CMK (cell line): ENCODE measurements around the gene COL10A1.

Source experiments
- DNase-seq: peaks from one replicate; pipeline ENCODE4 v3.0.0-alpha.2; 2010; ENCODE audit warnings: low read depth

COL10A1 gene

DNA sequence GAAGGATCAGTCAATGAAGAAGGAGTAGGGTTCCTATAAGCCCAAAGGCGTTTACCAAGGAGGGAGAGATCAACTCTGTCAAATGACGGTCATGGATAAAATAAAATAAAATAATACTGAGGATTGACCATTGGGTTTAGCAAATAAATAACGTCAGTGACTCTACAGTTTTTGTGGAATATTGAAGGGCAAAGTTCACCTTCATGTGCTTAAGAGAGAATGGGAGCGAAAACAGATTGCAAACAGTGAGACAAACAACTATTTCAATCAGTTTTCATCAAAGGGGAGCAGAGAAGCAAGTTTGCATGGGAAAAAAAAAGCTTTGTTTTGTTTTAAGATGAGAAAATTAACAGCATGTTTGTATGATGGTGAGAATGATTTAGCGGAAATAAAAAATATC, 42.9 kb downstream of the COL10A1 start:
- DNase-seq = no peak

DNA sequence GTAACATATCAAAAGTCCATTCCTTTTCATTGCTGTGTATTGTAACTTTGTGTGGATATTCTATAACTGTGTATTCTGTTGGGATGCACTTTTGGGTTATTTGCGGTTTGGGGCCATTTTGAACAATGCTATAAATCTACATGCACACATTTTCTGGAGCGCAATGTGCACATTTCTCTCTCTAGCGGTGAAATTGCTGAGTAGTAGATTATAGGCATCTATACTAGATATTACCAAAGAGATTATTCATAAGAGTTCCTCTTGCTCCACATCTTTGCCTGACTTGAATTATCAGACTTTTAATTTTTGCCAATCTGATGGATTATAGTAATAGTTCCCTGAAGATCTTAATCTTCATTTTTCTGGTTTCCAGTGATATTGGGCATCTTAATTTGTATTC, 47.0 kb downstream of the COL10A1 start:
- no peak for DNase-seq

- DNase-seq = no peak
Measured at GRCh38 chr6:116078522-116078921, 47.4 kb downstream of the COL10A1 start.

- DNase-seq = no peak
Measured at GRCh38 chr6:116074732-116075390, 51.1 kb downstream of the COL10A1 start.

DNA sequence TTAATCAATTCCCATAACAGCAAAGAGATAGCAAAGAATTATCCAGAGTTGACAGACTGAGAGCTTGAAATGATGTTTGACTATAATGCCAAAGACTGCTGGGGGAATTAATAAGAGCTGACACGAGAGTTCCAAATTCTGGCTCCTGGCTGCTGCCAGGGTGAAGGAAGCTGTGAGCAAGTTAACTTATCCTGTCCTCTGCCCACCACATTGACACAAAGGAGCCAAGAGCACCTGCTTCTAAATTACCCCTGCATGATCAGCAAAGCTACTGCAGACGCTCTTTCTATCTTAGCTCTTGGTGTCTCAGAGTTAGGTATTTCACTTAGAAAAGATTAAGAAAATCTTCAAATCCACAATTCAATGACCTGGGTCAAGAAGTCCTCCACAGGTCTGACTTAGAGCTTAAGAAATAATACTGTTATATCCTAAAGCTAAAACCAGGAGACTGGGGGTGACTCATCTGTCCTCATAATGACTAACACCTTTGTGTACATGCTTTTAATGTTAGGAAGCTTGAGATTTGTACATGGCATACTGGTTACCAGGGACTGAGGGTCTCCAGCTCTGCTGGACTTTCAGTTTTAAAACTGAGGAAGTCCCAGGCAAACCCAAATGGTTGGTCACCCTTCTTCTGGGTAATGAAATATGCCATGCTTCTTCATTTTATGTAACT, 52.0 kb downstream of the COL10A1 start:
- no peak for DNase-seq

DNA sequence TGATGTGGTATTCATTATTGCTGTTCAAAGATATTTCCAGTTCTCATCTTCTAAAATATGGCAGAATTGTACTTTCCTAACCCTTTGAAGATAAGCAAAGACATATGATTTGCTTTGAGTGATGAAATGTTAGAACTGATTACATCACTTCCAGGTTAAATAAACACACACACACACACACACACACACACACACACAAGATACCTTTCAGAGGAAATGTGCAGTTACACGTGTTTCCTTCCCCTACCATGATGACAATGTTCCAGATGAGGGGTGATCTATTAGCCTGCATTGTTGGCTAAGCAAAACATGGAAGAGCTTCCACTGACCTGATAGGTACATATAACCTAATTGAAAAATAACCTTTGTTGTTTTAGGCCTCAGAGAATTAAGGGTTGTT, 53.6 kb downstream of the COL10A1 start:
- no peak for DNase-seq

GRCh38 chr6:116070616-116071389, 55.1 kb downstream of the COL10A1 start:
- DNase-seq = no peak

DNA sequence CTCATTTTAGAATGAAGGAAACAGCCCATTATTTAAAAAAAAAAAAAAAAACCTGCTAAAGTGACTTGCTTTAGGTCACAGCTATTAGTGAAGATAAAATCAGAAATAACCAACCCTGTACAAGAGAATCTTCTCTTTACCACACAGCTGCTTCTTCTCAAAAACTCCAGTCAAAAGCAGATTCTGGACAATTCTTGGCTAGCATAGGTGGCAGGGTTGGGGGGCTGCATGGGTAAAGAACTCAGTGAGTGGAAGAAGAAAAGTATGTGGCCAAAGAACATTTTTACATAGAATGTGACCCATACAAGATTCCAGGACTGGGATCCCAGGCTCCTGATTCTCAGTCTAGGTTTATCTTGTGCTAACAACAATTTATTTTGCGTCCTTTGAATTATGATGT, 55.8 kb downstream of the COL10A1 start:
- DNase-seq = no peak
